Pancreas (tissue), 10 donors: ENCODE measurements around the gene DLG2. TPM values are rescaled to one million over a fixed set of nuclear protein-coding genes. Genes with fewer than 3 reads are reported as not detected.
"Not testable (repeated sequence)": the region's sequence is repeated elsewhere in the genome, so short reads cannot be mapped to it uniquely, and the experiment has no call there.

ENCODE experiments used
- ATAC-seq, 4 donors: fragments of 200-7000 bp; cut with Tn5 transposase; one replicate each; pipeline versions ENCODE4 v1.8.0 to v1.9.1; 2020; ENCODE audit warnings: mild to moderate bottlenecking in 4 of 4, moderate library complexity in 4 of 4
- DNase-seq, 6 donors: peaks; one replicate each; pipeline ENCODE4 v3.0.0-alpha.2; 2020
- FAIRE-seq: peaks from 2 replicates; lab custom pipeline; 2012; peaks lifted over from hg19 to GRCh38; lab: Jason Lieb, UNC
- H3K27ac ChIP-seq, 4 donors: fragments of 200-600 bp; sonication (generic); 1 replicate in 3 of 4; 2 replicates in 1 of 4; pipeline versions ENCODE4 v1.5.0 to v1.8.0; 2020
- H3K27me3 ChIP-seq, 4 donors: fragments of 200-600 bp; one replicate each; pipeline ENCODE4 v1.8.0; 2021
- H3K36me3 ChIP-seq, 3 donors: fragments of 200-600 bp; sonication (generic) in 1 of 3; one replicate each; pipeline versions ENCODE4 v1.5.0 to v1.8.0; 2020 to 2021
- H3K4me1 ChIP-seq, 3 donors: fragments of 200-600 bp; one replicate each; pipeline ENCODE4 v1.8.0; 2021
- H3K4me3 ChIP-seq, 4 donors: fragments of 200-600 bp; sonication (generic) in 2 of 4; one replicate each; pipeline versions ENCODE4 v1.5.0 to v1.8.0; 2020 to 2021
- H3K9me3 ChIP-seq, 4 donors: fragments of 200-600 bp; one replicate each; pipeline ENCODE4 v1.8.0; 2021
- WGBS, 2 donors: extraction: QIAGEN DNeasy Blood & Tissue Kit; methylation state at CpG; one replicate each; pipeline ENCODE4 v1.1.7; 2013; 5-methylcytosine and 5-hydroxymethylcytosine counted together
- intact Hi-C, 3 donors: fragments of 100-400 bp; cut with DNase I; formaldehyde crosslinking; loops; one replicate each; pipeline versions ENCODE4 v1.11.1 to v1.14.2; 2022
- polyA plus RNA-seq, 2 donors: library from polyadenylated mRNA; stranded (reverse); fragments of 200-250 nt; gene quantifications; one replicate each; pipeline ENCODE4 v1.2.3, GENCODE V29; 2013
- total RNA-seq, 6 donors: library from RNA; stranded (reverse); fragmentation: NEBNext Ultra II Directional in 4 of 6; extraction: Animal tissue kit (Norgen Biotek cat#: 25700) in 4 of 6; gene quantifications; one replicate each; pipeline versions ENCODE4 v1.2.1 to v1.2.4, GENCODE V29; 2021 to 2023
- TF ChIP-seq, protein P1 (sequence below), 4 donors: fragments of 200-600 bp; sonication (generic) in 3 of 4; IDR thresholded peaks; one replicate each; pipeline versions ENCODE4 v1.5.0 to v1.8.0; 2021; ENCODE audit warnings: antibody characterized with exemption in 4 of 4
- donor health status: healthy with polysubstance abuse.
- donor health status: DM: no; HTN: no; CAD: no; lungs with moderate emphysema.
- donor health status: DM: no; HTN: no; CAD: no.
- donor health status: control.
- donor health status: control.
- donor health status: Bipolar disorder and iron deficiency.
- donor health status: DM: yes; HTN: yes; CAD: no.
- donor health status: DM: no; HTN: no; CAD: no.
- donor health status: DM: no; HTN: no; CAD: no.
- donor health status: DM: yes; HTN: yes; CAD: no.

Gene DLG2
- total and polyA plus RNA-seq, 8 donors, result 1.2 to 5.4 (median 3.6) TPM

DNA sequence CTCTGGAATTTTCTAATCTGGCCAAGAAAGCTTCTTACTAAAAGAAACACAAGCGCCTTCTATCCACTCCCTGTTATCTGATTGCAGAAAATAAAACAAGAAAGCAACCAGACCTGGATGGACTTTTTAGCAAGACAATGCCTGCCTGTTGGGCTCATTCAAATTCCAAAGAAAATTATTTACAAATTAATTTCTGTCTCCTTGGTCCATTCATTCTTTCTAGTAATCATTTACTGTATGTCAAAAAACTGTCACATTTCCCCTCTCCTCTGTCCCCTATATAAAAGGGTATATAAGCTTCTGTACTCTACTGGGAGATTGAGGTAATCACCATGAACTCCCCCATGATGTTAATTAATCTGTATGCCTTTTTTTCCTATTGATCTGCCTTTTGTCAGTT is 279.9 kb downstream of the DLG2 start:
- 40 to 76% methylated on average over 1 of the region's 1 CpG for WGBS, 2 donors
- intact Hi-C loops, result no loop called here
- no peaks in the 10 kb centered on the region for H3K27me3 ChIP-seq
- FAIRE-seq (no peak), DNase-seq (no peak), ATAC-seq (no peak)
- no peaks in the 10 kb centered on the region for H3K36me3 ChIP-seq
- TF ChIP-seq, protein P1, sequence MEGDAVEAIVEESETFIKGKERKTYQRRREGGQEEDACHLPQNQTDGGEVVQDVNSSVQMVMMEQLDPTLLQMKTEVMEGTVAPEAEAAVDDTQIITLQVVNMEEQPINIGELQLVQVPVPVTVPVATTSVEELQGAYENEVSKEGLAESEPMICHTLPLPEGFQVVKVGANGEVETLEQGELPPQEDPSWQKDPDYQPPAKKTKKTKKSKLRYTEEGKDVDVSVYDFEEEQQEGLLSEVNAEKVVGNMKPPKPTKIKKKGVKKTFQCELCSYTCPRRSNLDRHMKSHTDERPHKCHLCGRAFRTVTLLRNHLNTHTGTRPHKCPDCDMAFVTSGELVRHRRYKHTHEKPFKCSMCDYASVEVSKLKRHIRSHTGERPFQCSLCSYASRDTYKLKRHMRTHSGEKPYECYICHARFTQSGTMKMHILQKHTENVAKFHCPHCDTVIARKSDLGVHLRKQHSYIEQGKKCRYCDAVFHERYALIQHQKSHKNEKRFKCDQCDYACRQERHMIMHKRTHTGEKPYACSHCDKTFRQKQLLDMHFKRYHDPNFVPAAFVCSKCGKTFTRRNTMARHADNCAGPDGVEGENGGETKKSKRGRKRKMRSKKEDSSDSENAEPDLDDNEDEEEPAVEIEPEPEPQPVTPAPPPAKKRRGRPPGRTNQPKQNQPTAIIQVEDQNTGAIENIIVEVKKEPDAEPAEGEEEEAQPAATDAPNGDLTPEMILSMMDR (IDR thresholded peaks at IDR 0.05), result no peak
- no peak overlapping the region for H3K27ac ChIP-seq
- no peak overlapping the region for H3K4me3 ChIP-seq
- no peaks in the 10 kb centered on the region for H3K4me1 ChIP-seq
- no peaks in the 10 kb centered on the region for H3K9me3 ChIP-seq

DNA sequence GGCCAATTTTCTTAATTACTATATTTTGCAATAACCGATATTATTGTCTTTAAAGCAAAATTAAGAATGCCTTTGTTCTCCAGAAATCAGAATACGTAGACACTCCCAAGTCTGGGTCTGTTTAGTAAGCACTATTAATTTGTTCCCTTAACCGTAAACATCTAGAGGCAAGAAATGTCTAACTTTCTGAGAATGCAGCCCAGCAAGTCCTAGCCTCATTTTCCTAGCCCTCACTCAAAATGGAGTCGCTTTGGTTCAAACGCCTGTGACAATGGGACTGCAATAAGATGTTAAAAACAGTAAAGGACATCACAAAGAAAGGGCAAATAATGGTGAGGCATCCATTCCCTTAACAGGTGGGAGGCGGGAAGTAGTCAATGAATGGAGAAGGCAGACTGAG is 280.7 kb downstream of the DLG2 start:
- no peaks in the 10 kb centered on the region for H3K36me3 ChIP-seq
- WGBS, 2 donors, result 91 to 96% methylated on average over 6 of the region's 6 CpGs
- H3K27ac ChIP-seq, result no peak overlapping the region
- no peak overlapping the region for H3K4me3 ChIP-seq
- no peak for ATAC-seq
- no peak for DNase-seq
- no peaks in the 10 kb centered on the region for H3K27me3 ChIP-seq
- no peaks in the 10 kb centered on the region for H3K9me3 ChIP-seq
- FAIRE-seq, result no peak
- H3K4me1 ChIP-seq, result no peaks in the 10 kb centered on the region
- intact Hi-C loops, result no loop called here
- TF ChIP-seq, protein P1 (IDR thresholded peaks at IDR 0.05), result no peak

DNA sequence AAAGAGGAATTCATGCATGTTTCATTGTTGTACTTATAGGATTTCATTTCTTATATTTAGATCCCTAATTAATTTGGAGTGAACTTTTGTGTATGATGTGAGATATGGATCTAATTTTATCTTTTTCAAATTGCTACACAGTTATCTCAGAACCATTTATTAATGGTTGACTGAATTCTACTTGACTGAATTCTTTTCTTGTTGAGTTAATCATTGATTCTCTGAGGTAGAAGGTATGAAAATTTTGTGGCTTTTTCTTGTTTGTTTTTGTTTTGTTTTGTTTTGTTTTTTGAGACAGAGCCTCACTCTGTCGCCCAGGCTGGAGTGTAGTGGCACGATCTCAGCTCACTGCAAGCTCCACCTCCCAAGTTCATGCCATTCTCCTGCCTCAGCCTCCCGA is 286.3 kb downstream of the DLG2 start:
- H3K4me3 ChIP-seq, H3K36me3 ChIP-seq, H3K27ac ChIP-seq, H3K4me1 ChIP-seq, DNase-seq, H3K9me3 ChIP-seq, H3K27me3 ChIP-seq, FAIRE-seq, intact Hi-C loops, ATAC-seq: not testable (repeated sequence)
- WGBS, 2 donors, result 75 to 84% methylated on average over 3 of the region's 3 CpGs

DNA sequence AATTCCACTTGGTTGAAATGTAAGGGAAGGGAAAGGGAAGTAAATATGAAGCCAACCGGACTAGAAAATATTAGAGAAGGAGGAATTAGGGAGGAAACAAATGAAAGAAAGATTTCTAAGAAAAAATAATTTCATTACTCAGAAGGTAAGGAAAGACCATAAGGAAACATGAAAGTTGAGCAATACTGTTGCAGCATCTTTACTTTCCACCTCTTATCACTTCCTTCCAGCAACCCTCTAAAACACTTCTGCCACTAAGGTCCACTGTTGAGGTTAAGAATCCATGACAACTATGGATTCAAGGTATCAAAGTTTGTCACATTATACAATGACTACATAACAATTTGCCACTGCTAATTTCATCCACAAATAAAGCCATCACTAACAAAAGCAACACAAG is 308.6 kb downstream of the DLG2 start:
- 62 to 68% methylated on average over 1 of the region's 1 CpG for WGBS, 2 donors
- Histone ChIP-seq H3K9me3 (no peaks in the 10 kb centered on the region), H3K27ac (no peak overlapping the region), H3K4me1 (no peaks in the 10 kb centered on the region), H3K27me3 (no peaks in the 10 kb centered on the region), H3K4me3 (no peak overlapping the region), H3K36me3 (no peaks in the 10 kb centered on the region)
- DNase-seq (no peak), FAIRE-seq (no peak), ATAC-seq (no peak)
- TF ChIP-seq, protein P1 (IDR thresholded peaks at IDR 0.05), result no peak
- intact Hi-C loops, result no loop called here

DNA sequence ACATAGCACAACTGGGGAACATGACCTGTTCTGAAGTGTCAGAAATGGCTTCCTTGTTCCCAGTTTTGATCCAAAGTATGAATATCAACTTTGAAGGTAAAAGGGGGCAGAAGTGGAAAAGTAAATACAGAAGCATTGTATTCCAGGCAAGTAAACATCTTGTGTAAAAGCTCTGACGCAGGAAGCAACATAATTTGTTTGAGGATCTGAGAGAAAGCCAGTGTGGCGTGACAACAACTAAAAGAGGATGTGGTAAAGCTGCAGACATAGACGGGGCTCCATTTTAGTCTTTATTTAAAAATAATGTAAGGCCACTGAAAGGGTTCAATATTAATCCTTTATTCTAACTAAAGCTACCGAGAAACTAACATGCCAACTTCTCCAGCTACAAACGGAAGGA is 310.2 kb downstream of the DLG2 start:
- Histone ChIP-seq H3K4me1 (no peaks in the 10 kb centered on the region), H3K27ac (no peak overlapping the region), H3K27me3 (no peaks in the 10 kb centered on the region), H3K4me3 (no peak overlapping the region), H3K9me3 (no peaks in the 10 kb centered on the region), H3K36me3 (no peaks in the 10 kb centered on the region)
- ATAC-seq (peak in 1 of 4 donors; percentile 38), DNase-seq (no peak), FAIRE-seq (no peak)
- WGBS, 2 donors, result 67 to 71% methylated on average over 5 of the region's 5 CpGs
- intact Hi-C loops, result no loop called here
- TF ChIP-seq, protein P1 (IDR thresholded peaks at IDR 0.05), result no peak

DNA sequence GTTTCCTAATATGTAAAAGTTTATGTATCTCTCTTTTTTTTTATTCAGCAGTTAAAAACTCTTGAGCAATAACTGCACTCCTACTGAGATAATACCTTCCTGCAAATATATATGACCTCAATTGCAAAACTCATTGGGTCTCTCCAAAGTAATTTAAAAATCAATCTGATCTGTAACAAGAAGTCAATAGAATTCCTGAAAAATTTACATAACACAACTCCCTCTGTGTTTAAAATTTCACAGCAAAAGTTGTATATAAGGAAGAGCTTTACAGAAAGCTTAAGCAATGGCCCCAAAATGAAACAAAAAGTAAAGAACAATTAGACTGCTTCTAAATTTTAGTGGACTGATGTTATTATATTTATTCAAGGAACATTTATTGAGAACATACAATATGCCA is 313.4 kb downstream of the DLG2 start:
- Histone ChIP-seq H3K9me3 (no peaks in the 10 kb centered on the region), H3K4me1 (no peaks in the 10 kb centered on the region), H3K36me3 (no peaks in the 10 kb centered on the region), H3K27ac (no peak overlapping the region), H3K4me3 (no peak overlapping the region), H3K27me3 (no peaks in the 10 kb centered on the region)
- FAIRE-seq, result no peak
- ATAC-seq, result no peak
- intact Hi-C loops, result no loop called here
- DNase-seq, result no peak
- TF ChIP-seq, protein P1 (IDR thresholded peaks at IDR 0.05), result no peak
